HCT116 (cell line): ENCODE data around the gene PIAS4. TPM values are rescaled to one million over a fixed set of nuclear protein-coding genes. Genes with fewer than 3 reads are reported as not detected.

ENCODE experiments used
- ATAC-seq: fragments of 200-7000 bp; cut with Tn5 transposase; 2 replicates; pipeline ENCODE4 v1.9.1; 2020; ENCODE audit warnings: mild to moderate bottlenecking, moderate library complexity
- BruUV-seq: library from RNA; stranded (reverse); fragments of 400-500 nt; replicated peaks from 2 replicates; lab custom pipeline; 2021; lab: Mats Ljungman, UMichigan
- CTCF ChIA-PET: fragments of 300-600 bp; sonication (Branson Sonifier 250); formaldehyde crosslinking; loops from one replicate; lab custom pipeline; 2021; ENCODE audit warnings: antibody characterized with exemption; lab: Charles Lee
- POLR2A ChIA-PET: fragments of 300-600, 350-600 bp; sonication (Branson Sonifier 250); formaldehyde crosslinking; loops from one replicate; lab custom pipeline; 2021; ENCODE audit warnings: antibody characterized with exemption; lab: Charles Lee
- RAD21 ChIA-PET, 2 experiments: fragments of 300-600 bp; sonication (Branson Sonifier 250); formaldehyde crosslinking; loops; one replicate each; lab custom pipeline; 2023; ENCODE audit warnings: low total read pairs in 2 of 2; ENCODE audit not compliant: uncharacterized antibody in 2 of 2, unreplicated experiment in 2 of 2, low non-redundant PET in 1 of 2; lab: Charles Lee
- DNase-seq: peaks from one replicate; pipeline ENCODE4 v3.0.0-alpha.2; 2010; ENCODE audit warnings: low read depth, low spot score
- H2AFZ ChIP-seq: fragments of 200-600 bp; shearing (Covaris generic), sonication (generic); 2 replicates; pipeline ENCODE4 v1.6.1; 2017; ENCODE audit warnings: low read depth, mixed run types, mixed read lengths, antibody characterized with exemption, low read length; ENCODE audit not compliant: poor library complexity, severe bottlenecking
- H3K27ac ChIP-seq: 2 replicates; pipeline ENCODE4 v1.5.1; 2012; ENCODE audit warnings: low read depth, low read length
- H3K27me3 ChIP-seq: fragments of 200-600 bp; sonication (generic); 2 replicates; pipeline ENCODE4 v1.6.1; 2016; ENCODE audit warnings: mixed run types, low read length, mixed read lengths; ENCODE audit not compliant: insufficient read depth
- H3K36me3 ChIP-seq, 2 experiments: fragments of 200-500 bp in 1 of 2; fragments of 200-600 bp in 1 of 2; sonication (Bioruptor generic) in 1 of 2; sonication (generic) in 1 of 2; 2 replicates each; pipeline versions ENCODE4 v1.5.1 to v1.6.1; 2014 to 2016; ENCODE audit warnings: low read length in 2 of 2, inconsistent platforms in 1 of 2, mixed read lengths in 1 of 2, mixed run types in 1 of 2; ENCODE audit not compliant: insufficient read depth in 2 of 2, control insufficient read depth in 1 of 2
- H3K4me1 ChIP-seq, 2 experiments: fragments of 200-600 bp in 1 of 2; sonication (generic) in 1 of 2; 2 replicates each; pipeline versions ENCODE4 v1.5.1 to v1.6.1; 2012 to 2017; ENCODE audit warnings: low read length in 2 of 2, inconsistent platforms in 1 of 2, mild to moderate bottlenecking in 1 of 2, mixed read lengths in 1 of 2, mixed run types in 1 of 2, moderate library complexity in 1 of 2; ENCODE audit not compliant: insufficient read depth in 2 of 2, control insufficient read depth in 1 of 2
- H3K4me2 ChIP-seq: fragments of 200-600 bp; sonication (generic); 2 replicates; pipeline ENCODE4 v1.6.1; 2017; ENCODE audit warnings: mixed run types, low read length, mixed read lengths
- H3K4me3 ChIP-seq, 2 experiments: fragments of 200-600 bp in 1 of 2; sonication (generic) in 1 of 2; replicated peaks in 1 of 2; 2 replicates each; pipeline ENCODE4 v1.5.1; 2011 to 2016; ENCODE audit warnings: low read length in 2 of 2, control low read depth in 1 of 2, low read depth in 1 of 2, mild to moderate bottlenecking in 1 of 2, mixed read lengths in 1 of 2, mixed run types in 1 of 2
- H3K79me2 ChIP-seq: fragments of 200-600 bp; sonication (generic); 2 replicates; pipeline ENCODE4 v1.6.1; 2017; ENCODE audit warnings: mild to moderate bottlenecking, mixed run types, low read length, moderate library complexity, mixed read lengths; ENCODE audit not compliant: insufficient read depth
- H3K9ac ChIP-seq: fragments of 200-600 bp; sonication (generic); 2 replicates; pipeline ENCODE4 v1.6.1; 2016; ENCODE audit warnings: low read length, mixed read lengths
- H3K9me2 ChIP-seq: fragments of 200-600 bp; sonication (generic), shearing (Covaris generic); 2 replicates; pipeline ENCODE4 v1.6.1; 2017; ENCODE audit warnings: mixed run types, mild to moderate bottlenecking, moderate library complexity; ENCODE audit not compliant: insufficient read depth
- H3K9me3 ChIP-seq, 2 experiments: fragments of 200-500 bp in 1 of 2; fragments of 200-600 bp in 1 of 2; sonication (Bioruptor generic) in 1 of 2; sonication (generic) in 1 of 2; 2 replicates each; pipeline ENCODE4 v1.6.1; 2014 to 2017; ENCODE audit warnings: low read length in 2 of 2, mixed read lengths in 2 of 2, inconsistent platforms in 1 of 2, low read depth in 1 of 2, mild to moderate bottlenecking in 1 of 2, mixed run types in 1 of 2, moderate library complexity in 1 of 2; ENCODE audit not compliant: control insufficient read depth in 1 of 2, insufficient read depth in 1 of 2
- H4K20me1 ChIP-seq: fragments of 200-600 bp; sonication (generic), shearing (Covaris generic); 2 replicates; pipeline ENCODE4 v1.6.1; 2017; ENCODE audit warnings: mixed run types, mild to moderate bottlenecking, moderate library complexity; ENCODE audit not compliant: insufficient read depth
- CBX3 ChIP-seq: IDR thresholded peaks from 2 replicates; pipeline ENCODE4 v1.6.1; 2012; ENCODE audit warnings: low read depth
- CEBPB ChIP-seq: IDR thresholded peaks from 2 replicates; pipeline ENCODE4 v1.6.1; 2012; ENCODE audit warnings: low read depth
- CTCF ChIP-seq, 3 experiments: fragments of 200-600 bp in 1 of 3; sonication (generic) in 1 of 3; IDR thresholded peaks in 2 of 3; conservative IDR thresholded peaks in 1 of 3; 2 replicates each; pipeline ENCODE4 v1.5.1; 2012 to 2017; ENCODE audit warnings: low read depth in 2 of 3, low read length in 2 of 3, antibody characterized with exemption in 1 of 3, borderline replicate concordance in 1 of 3, control low read depth in 1 of 3, mild to moderate bottlenecking in 1 of 3, mixed read lengths in 1 of 3, mixed run types in 1 of 3, moderate library complexity in 1 of 3; ENCODE audit not compliant: insufficient read depth in 1 of 3
- JUND ChIP-seq: IDR thresholded peaks from 2 replicates; pipeline ENCODE4 v1.6.1; 2012
- POLR2AphosphoS5 ChIP-seq: IDR thresholded peaks from 2 replicates; pipeline ENCODE4 v1.6.1; 2011; ENCODE audit warnings: mild to moderate bottlenecking, low read depth, low read length, moderate library complexity
- SIN3A ChIP-seq: IDR thresholded peaks from 2 replicates; pipeline ENCODE4 v1.6.1; 2012; ENCODE audit warnings: low read depth
- SRF ChIP-seq: IDR thresholded peaks from 2 replicates; pipeline ENCODE4 v1.6.1; 2012; ENCODE audit warnings: low read depth
- TCF7L2 ChIP-seq: IDR thresholded peaks from 2 replicates; pipeline ENCODE4 v1.7.0; 2011; ENCODE audit warnings: borderline replicate concordance, inconsistent platforms; ENCODE audit not compliant: insufficient read depth, insufficient read length; ENCODE audit errors: extremely low read depth
- ZFX ChIP-seq: fragments of 450-650 bp; IDR thresholded peaks from 2 replicates; pipeline ENCODE4 v1.6.1; 2017
- ZNF274 ChIP-seq: fragments of 200-500 bp; sonication (Bioruptor generic); IDR thresholded peaks from 2 replicates; pipeline ENCODE4 v1.6.1; 2014; ENCODE audit warnings: mild to moderate bottlenecking, low read depth, low read length, inconsistent platforms
- intact Hi-C: fragments of 100-400 bp; cut with micrococcal nuclease; formaldehyde crosslinking; loops from 2 replicates; pipeline ENCODE4 v1.10.0; 2022
- total RNA-seq: library from RNA; stranded (reverse); gene quantifications from one replicate; pipeline ENCODE4 v1.2.1, GENCODE V29; 2021; ENCODE audit not compliant: unreplicated experiment

Gene PIAS4
- total RNA-seq, 1 experiment from 2014 or later, result 28.4 TPM

GRCh38 chr19:3981736-3982681 is 25.5 kb upstream of the PIAS4 start:
- intact Hi-C loops, result no loop called here
- Histone ChIP-seq H3K4me2 (0 out of 2 replicates have a peak overlapping the region, but pooled peaks have one; percentile 21), H3K4me3 (no peak overlapping the region), H3K4me1 (peaks cover 16 to 42% of the 10 kb centered on the region in 2 experiments), H3K27me3 (no peaks in the 10 kb centered on the region), H3K9me2 (no peaks in the 10 kb centered on the region), H3K27ac (peak overlapping the region; percentile 44; the same call in 1 of the 2 replicates)
- ATAC-seq, result no peak
- RAD21 ChIA-PET, result no interaction called here
- CTCF ChIA-PET, result no interaction called here
- DNase-seq, result no peak
- POLR2A ChIA-PET, result interaction anchor here (0.9 to 1.7 kb wide), 3 partner anchors 10 to 13 kb away, joined by 6 to 7 read pairs (median 6); partner anchors contain the start of gene DAPK3
- TF ChIP-seq POLR2AphosphoS5, result no peak; the same call in 1 of the 2 replicates
- TF ChIP-seq CEBPB, result no peak
- TF ChIP-seq CTCF (IDR thresholded peaks at IDR 0.05 in 2 of 3, conservative IDR thresholded peaks at IDR 0.05 in 1 of 3; ENCODE audit: borderline replicate concordance in 1 of 3, insufficient read depth in 1 of 3, low read depth in 2 of 3, low read length in 2 of 3), result no peak
- TF ChIP-seq SIN3A, result no peak
- no peak for TF ChIP-seq SRF
- no peak for TF ChIP-seq JUND
- TF ChIP-seq ZFX, result no peak
- TF ChIP-seq TCF7L2, result no peak
- TF ChIP-seq ZNF274, result no peak
- TF ChIP-seq CBX3, result no peak
- TF ChIP-seq, all 23 proteins: peak for 0
- Histone ChIP-seq H3K79me2 (peaks cover 81% of the 10 kb centered on the region), H3K9ac (no peak overlapping the region), H2AFZ (no peak overlapping the region), H3K36me3 (peaks cover 63 to 76% of the 10 kb centered on the region in 2 experiments), H3K9me3 (no peaks in the 10 kb centered on the region), H4K20me1 (peaks cover 73% of the 10 kb centered on the region; the same call in 1 of the 2 replicates)
- BruUV-seq, result no TSS peak
